Measurements from ENCODE around the gene DEFB131A.
"Not testable (repeated sequence)": the region's sequence is repeated elsewhere in the genome, so short reads cannot be mapped to it uniquely, and the experiment has no call there.

Gene DEFB131A, protein sequence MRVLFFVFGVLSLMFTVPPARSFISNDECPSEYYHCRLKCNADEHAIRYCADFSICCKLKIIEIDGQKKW

DNA sequence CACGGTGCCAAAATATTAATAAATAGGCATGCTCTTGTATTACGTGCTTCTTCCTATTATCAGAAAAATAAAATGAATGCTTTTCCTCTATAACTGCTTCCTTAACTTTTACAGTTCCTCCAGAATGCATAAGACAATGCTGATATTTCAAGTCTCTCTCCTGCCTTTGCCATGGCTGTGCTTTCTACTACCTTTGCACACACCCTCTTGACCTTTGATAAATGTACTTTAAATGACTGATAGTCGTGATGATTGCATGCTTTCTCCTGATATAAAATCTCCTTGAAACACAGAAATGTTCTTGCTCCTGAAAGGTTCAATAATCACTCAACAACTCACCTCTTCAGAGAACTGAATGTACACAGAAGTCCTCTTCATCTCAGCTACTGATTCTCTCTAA lies at the start of gene DEFB131A:
TSS of gene DEFB131A (plus strand) at position 301 of the 400 bp plus-strand sequence. CDS start 120 bp downstream, outside the sequence.
- not testable (repeated sequence) for FAIRE-seq

DNA sequence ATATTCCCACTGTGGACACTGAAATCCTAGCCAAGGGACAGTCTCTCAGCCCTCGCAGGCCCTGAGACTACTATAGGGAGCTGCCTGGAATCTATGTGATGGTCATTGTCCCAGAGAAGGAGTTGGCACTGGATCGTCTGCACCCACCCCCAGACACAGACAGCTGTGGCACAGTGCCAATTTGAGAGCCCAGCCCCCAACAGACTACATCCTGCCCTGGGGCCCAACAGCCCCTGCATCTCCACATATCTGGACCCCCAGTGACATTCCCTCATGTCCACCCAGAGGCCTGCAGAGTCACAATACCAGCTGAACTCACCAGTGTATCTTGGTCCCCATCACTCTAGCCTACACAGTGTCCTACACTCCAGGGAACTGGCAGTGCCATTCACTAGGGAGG lies 38.4 kb upstream of the DEFB131A start:
- not testable (repeated sequence) for FAIRE-seq

DNA sequence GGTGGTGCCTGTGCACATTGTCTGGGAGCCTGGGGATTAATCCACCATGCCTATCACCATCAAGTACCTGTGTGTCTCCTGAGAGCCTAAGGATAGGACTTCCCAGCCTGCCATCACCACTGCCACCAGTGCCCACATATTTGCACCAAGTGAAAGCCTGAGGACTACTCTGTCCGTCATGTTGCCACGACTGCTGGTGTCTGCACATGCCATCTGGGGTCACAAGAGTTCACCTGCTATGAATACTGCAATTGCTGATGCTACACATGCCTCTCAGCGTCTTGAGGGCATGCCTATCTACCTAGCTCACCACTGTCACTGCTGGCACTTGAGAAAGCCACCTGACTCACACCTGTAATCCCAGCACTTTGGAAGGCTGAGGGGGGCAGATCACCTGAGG lies 37.7 kb upstream of the DEFB131A start:
- not testable (repeated sequence) for FAIRE-seq

DNA sequence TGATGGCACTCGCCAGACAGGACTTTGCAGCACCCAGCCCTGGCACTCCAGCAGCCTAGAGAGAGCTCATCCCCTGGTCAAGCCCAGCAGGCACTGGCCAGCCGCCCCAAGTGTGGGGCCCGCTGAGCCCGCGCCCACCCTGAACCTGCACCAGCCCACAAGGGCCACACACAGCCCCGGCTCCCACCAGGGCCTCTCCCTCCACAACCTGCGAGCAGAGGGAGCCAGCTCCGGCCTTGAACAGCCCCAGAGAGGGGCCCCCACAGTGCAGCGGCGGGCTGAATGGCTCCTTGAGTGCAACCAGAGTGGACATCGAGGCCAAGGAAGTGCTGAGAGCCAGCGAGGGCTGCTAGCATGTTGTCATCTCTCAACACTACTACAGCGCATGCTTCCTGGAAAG lies 34.4 kb upstream of the DEFB131A start:
- FAIRE-seq, result no peak

DNA sequence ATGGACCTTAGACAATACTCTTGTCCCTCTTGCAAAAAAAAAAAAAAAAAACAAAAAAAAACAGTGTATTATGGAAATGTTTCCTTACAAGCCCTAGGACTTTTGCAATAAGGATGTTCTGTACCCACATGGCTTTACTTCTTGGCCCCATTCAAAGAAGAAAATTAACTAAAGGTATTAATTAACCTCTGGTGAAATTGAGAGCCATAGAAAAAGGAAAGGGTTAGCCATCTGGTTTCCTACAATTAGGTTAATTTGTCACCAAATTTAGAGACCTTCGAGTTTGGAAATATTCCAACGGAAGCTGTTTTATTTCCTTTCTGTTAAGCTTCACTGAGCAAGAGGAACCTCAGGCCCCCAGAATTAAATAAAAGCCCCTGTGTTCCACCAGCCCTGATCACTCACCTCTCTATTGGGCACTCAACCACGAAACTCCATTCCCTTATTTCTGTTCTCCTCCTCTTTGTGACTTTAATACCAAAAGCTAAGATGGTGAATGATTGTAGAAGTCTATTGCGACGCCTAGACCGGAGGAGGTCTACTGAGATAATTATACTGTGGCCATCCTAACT lies 22.2 kb upstream of the DEFB131A start:
- not testable (repeated sequence) for FAIRE-seq

DNA sequence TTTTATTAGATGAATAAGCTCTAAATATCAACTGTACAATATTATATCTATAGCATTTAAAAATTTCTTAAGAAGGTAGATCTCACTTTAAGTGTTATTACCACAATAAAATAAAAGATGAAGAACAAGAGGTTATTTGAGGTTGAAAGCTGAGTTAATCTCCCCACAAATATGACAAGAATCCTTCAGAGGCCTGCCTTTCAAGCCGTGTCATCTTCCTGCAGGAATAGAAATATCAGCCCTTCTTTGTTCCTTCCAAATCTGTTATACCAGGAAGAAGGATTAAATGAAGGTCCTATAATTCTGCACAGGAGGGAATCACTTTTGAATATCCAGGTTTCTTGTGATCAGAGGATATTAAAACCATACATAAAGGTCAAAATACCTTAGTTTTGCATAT lies 18.3 kb upstream of the DEFB131A start:
- FAIRE-seq, result not testable (repeated sequence)

DNA sequence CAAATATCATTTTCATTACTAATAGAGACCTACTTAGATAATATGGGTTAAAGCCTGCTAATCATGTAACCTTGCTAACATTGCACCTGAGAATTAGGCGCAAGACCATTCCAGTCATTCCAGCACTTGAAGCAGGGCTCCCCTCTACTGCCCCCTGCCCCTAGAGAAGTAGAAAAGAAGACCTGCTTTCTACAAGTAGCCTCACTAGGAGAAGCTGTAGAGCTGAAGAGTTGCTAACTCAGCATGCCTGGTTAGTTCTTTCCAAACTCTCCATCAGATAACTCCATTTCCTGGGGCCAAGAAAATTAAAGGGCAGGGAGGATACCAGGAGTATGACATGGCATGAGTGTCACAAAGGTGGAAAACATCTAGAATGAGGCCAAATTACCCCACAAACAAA lies 14.2 kb upstream of the DEFB131A start:
- not testable (repeated sequence) for FAIRE-seq

DNA sequence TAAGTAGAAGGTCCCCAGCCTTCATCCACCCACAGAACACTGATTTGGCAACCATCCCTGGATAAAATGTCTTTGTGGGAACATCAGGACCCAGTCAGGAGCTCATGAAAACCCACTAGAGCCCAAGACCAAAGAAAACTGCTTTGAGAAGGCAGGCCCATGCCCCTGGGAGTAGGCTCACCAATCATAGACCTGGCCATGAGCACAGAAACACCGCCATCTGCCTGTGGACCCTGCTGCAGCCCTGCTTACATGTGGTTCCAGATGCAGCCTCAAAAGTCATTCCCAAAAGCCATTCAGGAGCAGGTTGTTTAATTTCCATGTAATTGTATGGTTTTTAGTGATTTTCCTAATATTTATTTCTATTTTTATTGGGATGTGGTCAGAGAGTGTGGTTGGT lies 10.9 kb upstream of the DEFB131A start:
- FAIRE-seq, result not testable (repeated sequence)

DNA sequence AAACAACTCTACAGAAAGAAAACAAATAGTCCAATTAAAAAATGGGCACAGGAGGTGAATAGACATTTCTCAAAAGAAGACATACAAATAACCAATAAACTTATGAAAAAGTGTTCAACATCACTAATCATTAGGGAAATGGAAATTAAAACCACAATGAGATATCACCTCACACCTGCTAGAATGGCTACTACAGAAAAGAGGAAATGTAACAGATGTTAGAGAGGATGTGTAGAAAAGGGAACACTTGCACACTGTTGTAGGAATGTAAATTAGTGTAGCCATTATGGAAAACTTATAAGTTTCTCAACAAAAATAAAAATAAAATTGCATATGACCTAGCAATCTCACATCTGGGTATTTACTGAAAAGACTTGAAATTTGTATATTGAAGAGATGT lies 7.5 kb upstream of the DEFB131A start:
- FAIRE-seq, result not testable (repeated sequence)

DNA sequence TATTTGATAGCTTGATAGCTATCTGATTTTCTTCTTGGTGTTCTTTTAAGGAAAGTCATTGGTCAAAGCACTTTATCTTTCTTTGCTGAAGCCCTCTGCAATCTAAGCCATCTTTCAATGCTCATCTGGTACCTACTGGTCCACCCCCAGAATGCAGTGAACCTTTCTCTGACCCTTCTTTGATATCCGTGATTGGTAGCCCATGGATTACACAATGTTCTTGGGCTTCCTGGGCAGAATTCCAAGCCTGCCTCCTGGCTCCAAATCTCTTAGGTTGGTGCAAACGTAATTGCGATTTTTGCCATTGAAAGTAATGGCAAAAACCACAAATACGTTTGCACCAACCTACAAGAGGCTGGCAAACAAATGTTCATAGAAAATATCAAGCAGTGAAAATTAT lies 1.9 kb upstream of the DEFB131A start:
- not testable (repeated sequence) for FAIRE-seq

DNA sequence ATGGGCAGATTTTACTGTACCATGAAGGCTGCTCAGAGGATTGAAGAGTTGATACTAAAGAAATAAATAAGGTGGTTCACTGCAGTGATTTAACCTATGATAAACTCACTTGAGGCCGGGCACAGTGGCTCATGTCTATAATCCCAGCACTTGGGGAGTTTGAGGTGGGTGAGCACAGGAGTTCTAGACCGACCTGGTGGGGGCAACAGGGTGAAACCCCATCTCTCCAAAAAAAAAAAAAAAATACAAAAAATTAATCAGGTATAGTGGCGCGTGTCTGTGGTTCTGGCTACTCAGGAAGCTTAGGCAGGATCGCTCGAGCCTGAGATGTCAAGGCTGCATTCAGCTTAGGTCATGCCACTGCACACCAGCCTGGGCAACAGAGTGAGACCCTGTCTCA lies 467 bp downstream of the DEFB131A start:
- not testable (repeated sequence) for FAIRE-seq

DNA sequence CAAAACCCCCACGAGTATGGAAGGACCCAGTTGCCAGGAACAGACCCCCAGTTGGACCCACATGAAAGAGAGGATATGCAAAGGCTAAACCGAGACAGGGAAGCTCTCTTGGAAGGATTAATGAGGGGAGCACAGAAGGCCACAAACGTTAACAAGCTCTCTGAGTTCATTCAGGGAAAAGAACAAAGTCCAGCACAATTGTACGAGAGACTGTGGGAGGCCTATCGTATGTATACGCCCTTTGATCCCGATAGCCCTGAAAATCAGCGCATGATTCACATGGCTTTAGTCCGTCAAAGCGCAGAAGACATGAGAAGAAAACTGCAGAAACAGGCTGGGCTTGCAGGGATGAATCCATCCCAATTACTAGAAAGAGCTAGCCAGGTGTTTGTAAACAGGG lies 8.0 kb downstream of the DEFB131A start:
- not testable (repeated sequence) for FAIRE-seq

DNA sequence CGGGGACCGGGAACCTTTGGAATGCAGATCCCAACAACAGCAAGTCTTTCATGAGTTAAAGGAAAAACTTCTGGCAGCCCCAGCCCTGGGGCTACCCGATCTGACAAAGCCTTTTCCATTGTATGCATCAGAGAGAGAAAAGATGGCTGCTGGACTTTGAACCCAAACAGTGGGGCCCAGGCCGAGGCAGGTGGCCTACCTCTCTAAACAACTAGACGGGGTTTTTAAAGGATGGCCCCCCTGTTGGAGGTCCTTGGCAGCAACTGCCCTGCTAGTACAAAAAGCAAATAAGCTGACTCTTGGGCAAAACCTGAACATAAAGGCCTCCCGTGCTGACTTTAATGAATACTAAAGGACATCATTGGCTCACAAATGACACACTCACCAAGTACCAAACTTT lies 10.1 kb downstream of the DEFB131A start:
- not testable (repeated sequence) for FAIRE-seq

DNA sequence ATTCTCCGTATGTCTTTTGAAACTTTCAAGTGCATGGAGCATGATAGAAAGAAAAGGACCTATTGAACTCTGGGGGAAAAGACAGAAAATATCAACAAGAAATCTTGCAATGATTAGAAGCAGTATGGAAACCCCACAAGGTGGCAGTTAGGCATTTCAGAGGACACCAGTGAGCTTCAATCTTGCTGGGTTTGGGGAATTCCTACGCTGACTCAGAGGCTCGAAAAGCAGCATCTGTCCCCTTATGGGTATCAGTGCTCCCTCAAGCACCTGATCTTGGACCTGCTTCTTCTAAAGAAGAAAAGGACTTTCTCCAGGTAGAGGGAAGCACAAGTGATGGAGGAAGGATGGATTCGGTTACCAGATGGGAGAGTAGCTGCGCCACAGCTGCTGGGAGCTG lies 10.8 kb downstream of the DEFB131A start:
- not testable (repeated sequence) for FAIRE-seq

DNA sequence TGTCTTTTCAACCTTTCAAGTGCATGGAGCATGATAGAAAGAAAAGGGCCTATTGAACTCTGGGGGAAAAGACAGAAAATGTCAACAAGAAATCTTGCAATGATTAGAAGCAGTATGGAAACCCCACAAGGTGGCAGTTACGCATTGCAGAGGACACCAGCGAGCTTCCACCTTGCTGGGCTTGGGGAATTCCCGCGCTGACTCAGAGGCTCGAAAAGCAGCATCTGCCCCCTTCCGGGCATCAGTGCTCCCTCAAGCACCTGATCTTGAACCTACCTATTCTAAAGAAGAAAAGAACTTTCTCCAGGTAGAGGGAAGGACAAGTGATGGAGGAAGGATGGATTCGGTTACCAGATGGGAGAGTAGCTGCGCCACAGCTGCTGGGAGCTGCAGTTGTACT lies 35.3 kb downstream of the DEFB131A start:
- FAIRE-seq, result not testable (repeated sequence)

DNA sequence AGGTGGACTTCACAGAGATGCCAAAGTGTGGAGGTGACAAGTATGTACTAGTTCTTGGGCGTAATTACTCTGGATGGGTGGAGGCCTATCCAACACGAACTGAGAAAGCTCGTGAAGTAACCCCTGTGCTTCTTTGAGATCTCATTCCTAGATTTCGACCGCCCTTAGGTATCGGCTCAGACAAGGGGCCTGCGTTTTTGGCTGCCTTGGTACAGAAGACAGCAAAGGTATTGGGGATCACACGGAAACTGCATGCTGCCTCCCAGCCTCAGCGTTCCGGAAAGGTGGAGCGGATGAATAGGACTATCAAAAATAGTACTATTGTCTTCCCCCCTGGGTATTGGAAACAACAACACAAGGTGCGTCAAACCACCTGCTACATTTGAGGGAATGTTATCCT lies 35.9 kb downstream of the DEFB131A start:
- not testable (repeated sequence) for FAIRE-seq

DNA sequence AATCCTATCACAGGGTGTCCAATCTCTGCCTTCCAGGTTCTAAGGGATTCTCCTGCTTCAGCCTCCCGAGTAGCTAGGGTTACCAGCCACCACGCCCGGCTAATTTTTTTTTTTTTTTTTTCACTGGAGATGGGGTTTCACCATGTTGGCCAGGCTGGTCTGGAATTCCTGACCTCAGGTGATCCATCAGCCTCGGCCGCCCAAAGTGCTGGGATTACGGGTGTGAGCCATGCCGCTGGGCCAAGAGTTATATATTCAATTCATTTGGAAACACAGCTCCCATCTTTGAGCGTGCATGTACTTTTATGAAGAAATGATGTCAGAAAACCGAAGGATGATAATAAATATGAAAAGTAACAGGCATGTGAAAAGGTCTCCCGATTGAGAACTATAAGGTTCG lies 38.7 kb downstream of the DEFB131A start:
- not testable (repeated sequence) for FAIRE-seq

DNA sequence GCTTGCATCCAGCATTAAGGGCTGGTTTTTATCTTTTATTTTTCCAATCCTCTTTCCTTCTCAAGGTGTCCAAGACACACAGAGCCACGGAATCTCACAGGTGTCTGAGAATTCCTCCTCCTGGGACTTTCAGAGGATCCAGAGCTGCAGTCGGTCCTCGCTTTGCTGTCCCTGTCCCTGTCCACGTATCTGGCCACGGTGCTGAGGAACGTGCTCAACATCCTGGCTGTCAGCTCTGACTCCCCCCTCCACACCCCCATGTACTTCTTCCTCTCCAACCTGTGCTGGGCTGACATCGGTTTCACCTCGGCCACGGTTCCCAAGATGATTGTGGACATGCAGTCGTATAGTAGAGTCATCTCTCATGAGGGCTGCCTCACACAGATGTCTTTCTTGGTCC lies 39.5 kb downstream of the DEFB131A start:
- not testable (repeated sequence) for FAIRE-seq

DNA sequence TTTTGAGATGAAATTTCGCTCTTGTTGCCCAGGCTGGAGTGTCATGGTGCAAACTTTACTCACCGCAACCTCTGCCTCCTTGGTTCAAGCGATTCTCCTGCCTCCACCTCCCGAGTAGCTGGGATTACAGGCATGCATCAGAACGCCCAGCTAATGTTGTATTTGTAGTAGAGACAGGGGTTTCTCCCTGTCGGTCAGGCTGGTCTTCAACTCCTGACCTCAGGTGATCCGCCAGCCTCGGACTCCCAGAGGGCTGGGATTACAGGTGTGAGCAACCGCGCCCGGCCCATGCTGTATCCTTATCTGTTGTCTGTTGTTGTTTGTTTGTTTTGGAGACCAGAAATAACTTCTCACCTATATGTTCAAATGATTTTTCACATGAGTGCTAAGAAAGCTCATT lies 42.7 kb downstream of the DEFB131A start:
- FAIRE-seq, result not testable (repeated sequence)

DNA sequence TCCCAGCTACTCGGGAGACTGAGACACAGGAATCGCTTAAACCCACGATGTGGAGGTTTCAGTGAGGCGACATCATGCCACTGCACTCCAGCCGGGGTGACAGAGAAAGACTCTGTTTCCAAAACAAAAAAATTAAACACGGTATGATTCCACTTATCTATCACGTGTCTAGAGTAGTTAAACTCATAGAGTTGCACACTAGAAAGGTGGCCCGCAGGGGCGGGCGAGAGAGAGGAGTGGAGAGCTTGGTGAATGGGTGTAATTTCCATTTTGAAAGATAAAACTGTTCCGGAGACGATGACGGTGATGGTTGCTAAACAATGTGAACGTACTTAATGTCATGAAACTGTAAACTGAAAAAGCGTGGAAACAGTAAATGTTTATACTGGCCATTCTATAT lies 44.6 kb downstream of the DEFB131A start:
- FAIRE-seq, result not testable (repeated sequence)

DNA sequence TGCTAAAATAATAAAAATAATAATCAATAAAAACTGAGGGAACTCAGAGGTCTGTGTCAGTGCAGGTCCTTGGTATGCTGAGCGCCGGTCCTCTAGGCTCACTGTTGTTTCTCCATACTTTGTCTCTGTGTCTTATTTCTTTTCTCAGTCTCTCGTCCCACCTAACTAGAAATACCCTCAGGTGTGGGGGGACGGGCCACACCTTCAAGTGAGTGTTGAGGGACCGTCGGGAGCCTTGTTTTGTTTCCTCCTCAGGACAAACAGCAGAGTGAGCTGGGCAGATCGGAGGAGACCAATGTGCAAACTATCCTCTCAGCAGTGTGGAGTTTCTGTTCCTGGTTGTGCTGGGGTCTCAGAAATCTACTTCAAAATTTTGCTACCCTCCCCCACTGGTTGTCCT lies 46.3 kb downstream of the DEFB131A start:
- not testable (repeated sequence) for FAIRE-seq

DNA sequence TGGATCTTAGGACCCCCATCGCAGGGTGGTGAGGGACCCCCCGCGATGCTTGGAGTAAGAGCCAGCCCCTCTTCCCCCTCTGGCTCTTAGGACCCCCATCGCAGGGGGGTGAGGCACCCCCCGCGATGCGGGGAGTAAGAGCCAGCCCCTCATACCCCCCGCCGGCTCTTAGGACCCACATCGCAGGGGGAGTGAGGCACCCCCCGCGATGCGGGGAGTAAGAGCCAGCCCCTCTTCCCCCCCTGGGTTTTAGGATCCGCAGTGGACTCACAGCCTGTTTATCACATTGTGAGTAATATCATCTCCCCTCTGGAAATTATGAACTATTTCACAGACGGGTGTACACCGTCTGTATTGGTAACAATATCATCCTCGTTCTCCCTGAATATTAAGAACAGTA lies 46.8 kb downstream of the DEFB131A start:
- FAIRE-seq, result not testable (repeated sequence)

DNA sequence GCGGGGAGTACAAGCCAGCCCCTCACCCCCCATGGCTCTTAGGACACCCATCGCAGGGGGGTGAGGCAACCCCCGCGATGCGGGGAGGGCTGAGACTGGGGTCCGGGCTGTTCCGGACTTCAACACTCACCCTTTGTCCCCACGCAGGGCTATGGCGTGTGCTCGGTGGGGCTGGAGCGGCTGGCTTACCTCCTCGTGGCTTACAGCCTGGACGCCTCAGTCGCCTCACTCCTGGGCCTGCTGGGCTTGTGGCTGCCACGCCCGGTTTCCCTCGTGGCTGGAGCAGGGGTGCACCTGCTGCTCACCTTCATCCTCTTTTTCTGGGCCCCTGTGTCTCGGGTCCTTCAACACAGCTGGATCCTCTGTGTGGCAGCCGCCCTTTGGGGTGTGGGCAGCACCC lies 49.4 kb downstream of the DEFB131A start:
- FAIRE-seq, result not testable (repeated sequence)

DNA sequence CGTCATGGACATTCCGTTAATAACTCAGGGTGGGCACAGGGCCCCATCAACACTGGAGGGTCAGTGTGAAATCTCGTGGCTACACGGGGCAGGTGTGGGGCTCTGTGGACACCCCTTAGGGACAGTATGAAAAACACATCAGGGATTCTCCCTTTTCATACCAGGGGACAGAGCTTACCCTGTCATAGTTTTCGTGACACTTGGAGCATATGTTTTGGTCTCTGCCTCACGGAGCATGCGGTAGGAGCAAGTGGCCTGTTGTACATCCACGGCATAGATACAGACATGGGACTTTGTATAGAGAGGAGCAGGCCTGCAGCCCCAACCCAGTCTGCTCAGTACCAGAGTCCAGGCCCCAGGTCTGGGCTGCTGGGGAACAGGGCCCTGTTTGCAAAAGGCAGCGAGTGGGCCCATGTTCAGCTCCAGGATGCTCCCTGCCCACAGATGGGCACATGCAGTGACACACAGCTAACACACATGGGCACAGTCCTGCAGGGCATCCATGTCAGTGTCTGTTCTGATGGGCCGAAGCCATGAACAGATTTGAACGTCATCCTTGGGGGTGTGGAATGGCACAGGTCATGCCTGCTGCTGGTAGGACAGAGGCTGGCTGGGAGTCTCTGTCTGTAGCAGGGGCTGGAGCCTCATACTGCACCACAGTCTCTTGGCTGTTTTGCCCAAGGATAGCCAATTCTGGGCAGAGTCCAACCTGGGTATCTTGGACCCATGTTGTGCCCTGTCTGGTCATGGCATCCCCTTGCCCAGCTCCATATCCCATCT lies 50.2 kb downstream of the DEFB131A start:
- FAIRE-seq, result not testable (repeated sequence)

Data from islet of Langerhans (tissue), 1 donor.